ENCODE data around the gene SDS.

The SDS gene

DNA sequence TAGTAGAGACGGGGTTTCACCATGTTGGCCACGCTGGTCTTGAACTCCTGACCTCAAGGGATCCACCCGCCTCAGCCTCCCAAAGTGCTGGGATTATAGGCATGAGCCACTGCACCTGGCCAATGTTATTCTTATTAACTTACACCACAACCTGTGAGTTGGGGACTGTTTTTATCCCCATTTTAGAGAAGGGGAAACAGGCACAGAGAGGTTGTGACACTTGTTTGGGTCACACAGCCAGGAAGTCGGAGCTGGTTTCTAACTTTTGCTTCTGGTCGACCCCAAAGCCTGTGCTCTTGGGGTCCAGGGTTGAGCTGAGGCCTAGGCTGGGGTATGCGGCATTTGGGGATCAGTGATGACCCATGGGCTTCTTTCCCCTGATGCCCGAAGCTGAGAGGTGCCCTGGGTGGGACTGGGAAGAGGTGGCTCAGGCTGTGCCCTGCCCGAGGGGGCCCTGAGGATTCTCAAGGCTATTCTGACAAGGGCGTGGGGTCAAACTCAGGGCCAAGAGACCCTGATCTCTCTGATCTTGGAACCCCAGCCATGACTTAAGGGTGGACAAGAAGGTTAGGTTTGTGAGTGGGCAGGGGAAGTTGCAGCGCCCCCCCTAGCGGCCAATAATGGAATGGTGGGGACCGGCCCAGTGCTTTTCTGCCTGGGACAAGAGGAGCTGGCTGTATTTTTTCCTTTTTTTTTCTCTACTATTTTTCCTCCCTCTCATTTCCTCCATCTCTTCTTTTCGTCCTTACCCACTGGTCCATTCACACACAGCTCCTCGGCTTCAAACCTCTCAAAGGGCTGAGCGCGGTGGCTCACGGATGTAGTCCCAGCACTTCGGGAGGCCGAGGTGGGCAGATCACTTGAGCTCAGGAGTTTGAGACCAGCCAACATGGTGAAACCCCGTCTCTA is 21.5 kb upstream of the SDS start:
- DNase-seq: peak; percentile 61

DNA sequence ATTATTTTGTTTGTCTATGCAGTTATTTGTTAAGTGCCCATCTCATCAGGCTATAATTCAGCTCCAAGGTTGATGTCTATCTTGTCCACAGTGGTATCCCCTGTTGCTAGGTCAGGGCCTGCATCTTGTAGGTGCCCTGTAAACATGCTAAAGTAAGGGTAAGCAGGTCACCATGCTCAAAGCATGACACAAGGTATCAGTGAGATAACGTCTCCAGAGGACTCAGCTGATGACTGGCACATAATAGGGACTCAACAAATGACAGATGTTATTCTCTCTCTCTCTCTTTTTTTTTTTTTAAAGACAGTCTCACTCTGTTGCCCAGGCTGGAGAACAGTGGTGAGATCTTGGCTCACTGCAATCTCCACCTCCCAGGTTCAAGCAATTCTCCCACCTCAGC is 20.8 kb upstream of the SDS start:
- DNase-seq: no peak

GRCh38 chr12:113422886-113423669 is 19.4 kb upstream of the SDS start:
- no peak for DNase-seq

DNA sequence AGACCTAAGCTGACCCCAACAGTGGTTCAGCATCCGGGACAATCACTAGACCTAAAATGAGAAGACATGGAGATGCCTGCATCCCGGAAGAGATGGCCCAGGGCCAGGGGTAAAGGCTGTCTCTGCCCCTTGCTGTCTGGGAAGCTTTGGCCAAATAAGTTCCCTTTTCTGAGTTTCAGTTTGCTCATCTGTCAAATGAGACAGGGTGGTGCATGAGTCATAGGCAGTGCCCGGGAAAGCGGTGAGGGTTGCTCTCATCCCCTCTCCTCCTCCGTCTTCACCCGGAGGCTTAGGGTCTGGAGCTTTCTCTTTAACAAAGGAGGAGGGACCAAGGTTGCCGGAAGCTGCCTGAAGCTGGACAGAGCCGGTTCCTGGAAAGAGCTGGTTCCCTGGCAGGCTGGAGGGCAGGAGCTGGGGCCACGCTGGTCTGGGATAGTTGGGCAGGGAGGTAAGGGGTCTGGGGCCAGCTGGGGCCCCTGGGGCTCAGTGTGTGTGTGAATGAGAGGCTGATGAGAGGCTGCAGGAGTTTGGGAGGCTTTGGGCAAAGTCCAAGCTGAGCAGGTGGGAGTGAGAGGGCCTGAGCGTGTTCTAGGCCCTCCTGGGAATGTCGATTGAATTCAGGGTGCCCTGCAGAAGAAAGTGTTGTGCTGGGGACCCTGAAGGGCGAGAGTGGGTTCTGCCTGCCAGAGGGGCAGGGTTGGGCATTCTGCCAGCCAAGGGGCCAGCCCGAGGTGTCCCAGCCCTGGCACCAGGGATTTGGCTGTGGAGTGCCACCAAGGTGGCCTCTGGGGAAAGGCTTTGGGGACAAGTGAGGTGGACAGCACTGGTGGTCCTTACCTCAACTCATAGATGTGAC is 18.6 kb upstream of the SDS start, which contains the start of gene SDSL:
Gene SDSL, plus strand, starts transcription at position 351 of the 856 bp plus-strand sequence. CDS start 5,603 bp downstream, outside the sequence.
- peak; percentile 78 for DNase-seq

DNA sequence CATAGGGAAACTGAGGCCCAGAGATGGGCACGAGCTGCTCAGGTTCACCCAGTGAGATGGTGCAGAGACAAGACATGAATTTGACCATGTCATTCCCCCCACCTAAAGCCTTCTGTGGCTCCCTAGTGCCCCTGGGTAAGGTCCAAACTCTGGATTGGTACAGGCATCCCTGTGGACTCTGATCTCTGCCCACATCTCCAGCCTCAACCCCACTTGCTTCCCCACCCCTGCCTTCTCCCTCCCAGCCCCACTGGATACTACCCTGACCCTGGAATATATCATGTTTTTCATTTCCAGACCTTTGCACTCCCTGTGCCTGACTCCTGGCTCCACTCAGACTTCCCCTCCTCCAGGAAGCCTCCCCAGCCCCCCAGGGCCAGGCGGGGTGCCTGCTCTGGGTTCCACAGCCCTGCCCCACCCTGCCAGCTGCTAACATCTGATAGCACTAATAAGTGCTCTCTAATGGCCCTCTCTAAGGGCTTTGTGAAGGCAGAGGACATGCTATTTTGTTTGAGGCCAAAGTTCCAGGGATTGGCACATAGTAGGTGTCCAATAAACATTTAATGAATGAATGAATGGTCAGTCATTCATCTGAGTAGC is 17.4 kb upstream of the SDS start:
- DNase-seq: no peak

GRCh38 chr12:113418213-113418879 is 14.7 kb upstream of the SDS start:
- DNase-seq: no peak

GRCh38 chr12:113416091-113416754 is 12.5 kb upstream of the SDS start:
- no peak for DNase-seq

DNA sequence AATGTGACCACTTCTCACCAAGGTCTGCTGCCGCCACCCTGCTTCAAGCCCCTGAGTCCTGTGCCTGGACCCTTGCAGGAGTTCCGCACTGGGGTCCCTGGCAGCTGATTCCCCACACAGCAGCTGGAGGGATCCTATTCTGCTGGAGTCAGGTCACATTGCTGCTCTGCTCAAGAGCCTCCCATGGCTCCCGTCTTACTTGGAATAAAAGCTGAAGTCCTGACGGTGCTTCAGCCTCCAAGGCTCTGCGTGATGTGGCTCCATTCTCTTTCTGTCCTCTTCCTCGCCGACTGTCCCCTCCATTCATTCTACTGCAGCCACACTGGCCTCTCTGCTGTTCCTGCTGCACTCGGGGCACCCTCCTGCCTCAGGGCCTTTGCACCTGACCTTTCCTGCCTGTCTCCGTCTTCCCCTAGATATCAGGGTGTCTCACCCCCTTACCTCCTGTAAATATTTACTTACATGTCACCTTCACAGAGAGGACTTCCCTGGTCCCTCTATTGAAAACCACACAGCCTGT is 10.9 kb upstream of the SDS start:
- DNase-seq: no peak

DNA sequence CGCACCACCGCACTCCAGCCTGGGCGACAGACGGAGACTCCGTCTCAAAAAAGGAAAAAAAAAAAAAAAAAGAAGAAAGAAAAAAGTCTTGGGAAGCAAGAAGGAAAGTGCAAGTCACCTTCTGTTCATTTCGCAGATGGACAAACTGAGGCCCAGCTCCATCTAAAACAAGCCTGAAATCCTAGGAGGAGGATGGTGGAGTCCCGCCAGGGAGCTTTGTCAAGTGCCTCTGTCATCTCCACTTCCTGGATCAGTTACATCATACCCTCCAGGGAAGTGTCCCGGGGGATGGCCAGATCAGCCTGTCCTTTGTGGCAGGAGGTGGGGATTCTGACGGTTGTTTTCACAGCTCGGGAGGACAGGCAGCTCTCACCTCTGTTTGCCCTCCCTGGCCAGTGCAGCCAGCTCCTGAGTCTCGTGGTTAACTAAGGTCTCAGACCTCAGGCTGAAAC is 9.8 kb upstream of the SDS start:
- DNase-seq: no peak

GRCh38 chr12:113409462-113410124 is 5.9 kb upstream of the SDS start:
- DNase-seq: no peak

DNA sequence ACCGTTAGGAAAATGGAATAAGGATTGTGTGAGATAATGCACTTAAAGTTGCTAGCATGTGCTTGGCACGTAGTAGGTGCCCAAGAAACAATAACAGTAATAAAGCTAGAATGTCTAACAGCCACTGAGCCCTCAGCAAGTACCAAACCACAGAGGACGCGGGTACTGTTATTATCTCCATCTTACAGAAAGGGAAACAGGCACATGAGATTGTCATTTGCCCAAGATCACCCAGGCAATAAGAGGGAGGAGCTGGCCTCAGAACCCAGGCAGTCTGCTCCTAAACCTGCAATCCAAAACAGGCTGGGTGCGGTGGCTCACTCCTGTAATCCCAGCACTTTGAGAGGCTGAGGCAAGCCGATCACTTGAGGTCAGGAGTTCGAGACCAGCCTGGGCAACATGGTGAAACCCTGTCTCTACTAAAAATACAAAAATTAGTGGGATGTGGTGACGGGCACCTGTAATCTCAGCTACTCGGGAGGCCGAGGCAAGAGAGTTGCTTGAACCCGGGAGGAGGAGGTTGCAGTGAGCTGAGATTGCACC is 5.1 kb upstream of the SDS start:
- DNase-seq: no peak

- no peak for DNase-seq
Measured at GRCh38 chr12:113407931-113408600, 4.4 kb upstream of the SDS start.

GRCh38 chr12:113405694-113406093 is 2.0 kb upstream of the SDS start:
- no peak for DNase-seq

GRCh38 chr12:113402586-113403260 is 964 bp downstream of the SDS start:
- no peak for DNase-seq

- DNase-seq: no peak
Measured at GRCh38 chr12:113401066-113402000, 2.4 kb downstream of the SDS start.

DNA sequence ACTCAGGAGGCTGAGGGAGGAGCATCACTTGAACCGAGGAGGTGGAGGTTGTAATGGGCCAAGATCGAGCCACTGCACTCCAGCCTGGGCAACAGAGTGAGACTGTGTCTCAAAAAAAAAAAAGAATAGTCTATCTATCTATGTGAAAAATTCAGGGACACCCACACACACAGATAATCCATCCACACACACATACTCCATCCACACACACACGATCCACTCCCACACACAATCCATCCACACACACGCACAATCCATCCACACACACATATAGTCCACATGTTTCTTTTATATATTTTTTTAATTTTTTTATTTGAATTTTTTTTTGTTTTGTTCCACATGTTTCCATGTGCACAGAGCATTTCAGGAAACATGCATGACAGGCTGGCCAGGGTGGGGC is 3.3 kb downstream of the SDS start:
- DNase-seq: no peak

GRCh38 chr12:113399490-113399889 is 4.2 kb downstream of the SDS start:
- no peak for DNase-seq
